GM19351 (cell line): ENCODE results near the gene HDAC9.

ENCODE experiments used
- ATAC-seq: cut with Tn5 transposase; IDR thresholded peaks from one replicate; pipeline ENCODE4 v1.9.1; 2021; ENCODE audit warnings: mild to moderate bottlenecking, moderate library complexity; ENCODE audit not compliant: unreplicated experiment

HDAC9 gene

GRCh38 chr7:18653381-18654155 is 158.0 kb downstream of the HDAC9 start:
- no peak for ATAC-seq

- no peak for ATAC-seq
These were observed 159.2 kb downstream of the HDAC9 start for GRCh38 chr7:18654709-18655108.

- no peak for ATAC-seq
These were observed 160.0 kb downstream of the HDAC9 start for GRCh38 chr7:18655506-18655905.

- ATAC-seq = no peak
These were observed 160.4 kb downstream of the HDAC9 start for GRCh38 chr7:18655912-18656311.

- no peak for ATAC-seq
These were observed 160.8 kb downstream of the HDAC9 start for GRCh38 chr7:18656362-18656761.

GRCh38 chr7:18659746-18660145 is 164.2 kb downstream of the HDAC9 start:
- no peak for ATAC-seq

GRCh38 chr7:18663321-18663720 is 167.8 kb downstream of the HDAC9 start:
- no peak for ATAC-seq

GRCh38 chr7:18666107-18666728 is 170.7 kb downstream of the HDAC9 start:
- peak; percentile 99 for ATAC-seq

- no peak for ATAC-seq
These were observed 171.9 kb downstream of the HDAC9 start for GRCh38 chr7:18667466-18667865.

- ATAC-seq = no peak
These were observed 175.6 kb downstream of the HDAC9 start for GRCh38 chr7:18671176-18671575.

- ATAC-seq = no peak
These were observed 180.0 kb downstream of the HDAC9 start for GRCh38 chr7:18675579-18675978.

- ATAC-seq = no peak
These were observed 183.7 kb downstream of the HDAC9 start for GRCh38 chr7:18679261-18679660.

- ATAC-seq = no peak
These were observed 185.0 kb downstream of the HDAC9 start for GRCh38 chr7:18680576-18680975.

GRCh38 chr7:18684916-18685315 is 189.4 kb downstream of the HDAC9 start:
- no peak for ATAC-seq

- ATAC-seq = no peak
These were observed 190.4 kb downstream of the HDAC9 start for GRCh38 chr7:18685971-18686370.

GRCh38 chr7:18689551-18689950 is 194.0 kb downstream of the HDAC9 start:
- no peak for ATAC-seq

- no peak for ATAC-seq
These were observed 197.9 kb downstream of the HDAC9 start for GRCh38 chr7:18693406-18693805.

- ATAC-seq = no peak
These were observed 198.3 kb downstream of the HDAC9 start for GRCh38 chr7:18693816-18694215.

GRCh38 chr7:18694484-18694883 is 198.9 kb downstream of the HDAC9 start:
- no peak for ATAC-seq

- ATAC-seq = no peak
These were observed 199.4 kb downstream of the HDAC9 start for GRCh38 chr7:18694911-18695310.

- no peak for ATAC-seq
These were observed 202.7 kb downstream of the HDAC9 start for GRCh38 chr7:18698258-18698734.

GRCh38 chr7:18700147-18700546 is 204.6 kb downstream of the HDAC9 start:
- ATAC-seq = peak; percentile 60
